HG02870 (cell line): ENCODE data around the gene HLTF.
A peak's percentile ranks its signal among the peaks of the same experiment; 100 is the strongest.

Source experiments
- ATAC-seq: cut with Tn5 transposase; IDR thresholded peaks from one replicate; pipeline ENCODE4 v1.9.1; 2021; ENCODE audit warnings: mild to moderate bottlenecking, moderate library complexity; ENCODE audit not compliant: unreplicated experiment

Gene HLTF

GRCh38 chr3:149020196-149020838 lies 66.0 kb downstream of the HLTF start:
- no peak for ATAC-seq

- ATAC-seq, result no peak
Observed at GRCh38 chr3:149019580-149019979, 66.8 kb downstream of the HLTF start.

- no peak for ATAC-seq
Observed at GRCh38 chr3:149018247-149018646, 68.1 kb downstream of the HLTF start.

GRCh38 chr3:149016669-149017541 lies 69.4 kb downstream of the HLTF start:
- ATAC-seq, result no peak

GRCh38 chr3:149016242-149016641 lies 70.1 kb downstream of the HLTF start:
- ATAC-seq, result no peak

GRCh38 chr3:149015393-149015792 lies 70.9 kb downstream of the HLTF start:
- no peak for ATAC-seq

GRCh38 chr3:149013726-149014125 lies 72.6 kb downstream of the HLTF start:
- ATAC-seq, result no peak

GRCh38 chr3:149011676-149012075 lies 74.7 kb downstream of the HLTF start:
- no peak for ATAC-seq

GRCh38 chr3:149010966-149011365 lies 75.4 kb downstream of the HLTF start:
- no peak for ATAC-seq

- no peak for ATAC-seq
Observed at GRCh38 chr3:149010504-149010951, 75.8 kb downstream of the HLTF start.

GRCh38 chr3:149009732-149010131 lies 76.6 kb downstream of the HLTF start:
- ATAC-seq, result peak; percentile 53

GRCh38 chr3:149007567-149008257 lies 78.6 kb downstream of the HLTF start:
- no peak for ATAC-seq

GRCh38 chr3:149005416-149005815 lies 80.9 kb downstream of the HLTF start:
- no peak for ATAC-seq

- ATAC-seq, result no peak
Observed at GRCh38 chr3:149004622-149005021, 81.7 kb downstream of the HLTF start.

GRCh38 chr3:149003653-149004305 lies 82.6 kb downstream of the HLTF start:
- ATAC-seq, result peak; percentile 76

- ATAC-seq, result no peak
Observed at GRCh38 chr3:149001727-149002126, 84.6 kb downstream of the HLTF start.

GRCh38 chr3:149000206-149000745 lies 86.1 kb downstream of the HLTF start:
- ATAC-seq, result no peak

- peak; percentile 53 for ATAC-seq
Observed at GRCh38 chr3:148999806-149000205, 86.5 kb downstream of the HLTF start.

- peak; percentile 31 for ATAC-seq
Observed at GRCh38 chr3:148998715-148999423, 87.5 kb downstream of the HLTF start.

GRCh38 chr3:148998297-148998696 lies 88.0 kb downstream of the HLTF start:
- ATAC-seq, result no peak
